IMR-90 (cell line): ENCODE results near the gene RBP5. TPM values are rescaled to one million over a fixed set of nuclear protein-coding genes. Genes with fewer than 3 reads are reported as not detected.

Experiments used
- ATAC-seq: fragments of 200-7000 bp; cut with Tn5 transposase; 2 replicates; pipeline ENCODE4 v1.9.1; 2020; ENCODE audit warnings: low read depth, mild to moderate bottlenecking, moderate library complexity
- BruUV-seq: library from RNA; stranded (reverse); fragments of 400-500 nt; replicated peaks from 2 replicates; lab custom pipeline; 2021; lab: Mats Ljungman, UMichigan
- CTCF ChIA-PET: fragments of 300-600 bp; formaldehyde crosslinking; extraction: SDS; loops from one replicate; lab custom pipeline; 2021; ENCODE audit warnings: antibody characterized with exemption; lab: Yijun Ruan, JAX
- POLR2A ChIA-PET: fragments of 300-600 bp; sonication (Branson Sonifier 250); formaldehyde crosslinking; loops from one replicate; lab custom pipeline; 2022; ENCODE audit warnings: antibody characterized with exemption; ENCODE audit not compliant: unreplicated experiment; lab: Charles Lee
- DNase-seq: peaks from one replicate; pipeline ENCODE4 v3.0.0; 2013
- H2AFZ ChIP-seq: replicated peaks from 2 replicates; pipeline ENCODE3; 2013; ENCODE audit warnings: low read length, mild to moderate bottlenecking; ENCODE audit not compliant: poor library complexity
- H2AK5ac ChIP-seq: 2 replicates; pipeline ENCODE4 v1.6.1; 2013; ENCODE audit warnings: low read depth, low read length, inconsistent platforms
- H2AK9ac ChIP-seq: replicated peaks from 2 replicates; pipeline ENCODE3; 2013; ENCODE audit warnings: mild to moderate bottlenecking, low read depth, low read length, moderate library complexity; ENCODE audit not compliant: poor library complexity
- H2BK120ac ChIP-seq: 2 replicates; pipeline ENCODE4 v1.6.1; 2013; ENCODE audit warnings: low read depth, low read length, inconsistent platforms
- H2BK15ac ChIP-seq: 3 replicates; pipeline ENCODE4 v1.6.1; 2013; ENCODE audit warnings: low read depth, low read length, inconsistent platforms
- H2BK20ac ChIP-seq: 2 replicates; pipeline ENCODE4 v1.6.1; 2013; ENCODE audit warnings: low read depth, mild to moderate bottlenecking, inconsistent platforms, low read length, moderate library complexity
- H2BK5ac ChIP-seq: 2 replicates; pipeline ENCODE4 v1.6.1; 2013; ENCODE audit warnings: mild to moderate bottlenecking, low read depth, low read length, inconsistent platforms; ENCODE audit not compliant: poor library complexity, severe bottlenecking
- H3K14ac ChIP-seq: replicated peaks from 2 replicates; pipeline ENCODE4 v1.6.1; 2013; ENCODE audit warnings: low read depth, low read length, inconsistent platforms
- H3K18ac ChIP-seq: 2 replicates; pipeline ENCODE4 v1.6.1; 2013; ENCODE audit warnings: low read depth, low read length, control low read depth
- H3K23ac ChIP-seq: 2 replicates; pipeline ENCODE4 v1.6.1; 2013; ENCODE audit warnings: low read depth, low read length, inconsistent platforms
- H3K27ac ChIP-seq: 2 replicates; pipeline ENCODE4 v1.5.1; 2013; ENCODE audit warnings: mild to moderate bottlenecking, control low read depth, low read length; ENCODE audit not compliant: insufficient read depth
- H3K27me3 ChIP-seq: 2 replicates; pipeline ENCODE4 v1.6.1; 2013; ENCODE audit warnings: low read length; ENCODE audit not compliant: control insufficient read depth, insufficient read depth
- H3K36me3 ChIP-seq: 2 replicates; pipeline ENCODE4 v1.6.1; 2013; ENCODE audit warnings: low read length, mixed read lengths; ENCODE audit not compliant: control insufficient read depth, insufficient read depth
- H3K4ac ChIP-seq: 2 replicates; pipeline ENCODE4 v1.6.1; 2013; ENCODE audit warnings: low read depth, low read length, inconsistent platforms
- H3K4me1 ChIP-seq: 2 replicates; pipeline ENCODE4 v1.6.1; 2013; ENCODE audit warnings: low read length, mixed read lengths; ENCODE audit not compliant: control insufficient read depth, insufficient read depth
- H3K4me2 ChIP-seq: 2 replicates; pipeline ENCODE4 v1.6.1; 2013; ENCODE audit warnings: low read depth, mild to moderate bottlenecking, control low read depth, low read length, moderate library complexity
- H3K4me3 ChIP-seq: 2 replicates; pipeline ENCODE4 v1.5.1; 2013; ENCODE audit warnings: low read depth, mild to moderate bottlenecking, control low read depth, low read length, moderate library complexity; ENCODE audit not compliant: insufficient read depth
- H3K56ac ChIP-seq: 2 replicates; pipeline ENCODE4 v1.6.1; 2013; ENCODE audit warnings: low read length, inconsistent platforms; ENCODE audit not compliant: insufficient read depth; ENCODE audit errors: extremely low read depth
- H3K79me1 ChIP-seq, 2 experiments: 2 replicates each; pipeline ENCODE4 v1.6.1; 2013; ENCODE audit warnings: low read length in 2 of 2, inconsistent platforms in 1 of 2, low read depth in 1 of 2
- H3K9ac ChIP-seq: 2 replicates; pipeline ENCODE4 v1.6.1; 2013; ENCODE audit warnings: low read depth, low read length, control low read depth
- H3K9me1 ChIP-seq: 2 replicates; pipeline ENCODE4 v1.6.1; 2013; ENCODE audit warnings: low read length, inconsistent platforms; ENCODE audit not compliant: insufficient read depth
- H3K9me3 ChIP-seq: 2 replicates; pipeline ENCODE4 v1.6.1; 2013; ENCODE audit warnings: low read length; ENCODE audit not compliant: control insufficient read depth, insufficient read depth
- H4K20me1 ChIP-seq: 2 replicates; pipeline ENCODE4 v1.6.1; 2013; ENCODE audit warnings: low read length, inconsistent platforms; ENCODE audit not compliant: insufficient read depth
- H4K5ac ChIP-seq: 2 replicates; pipeline ENCODE4 v1.6.1; 2013; ENCODE audit warnings: mild to moderate bottlenecking, low read depth, low read length, control low read depth
- H4K8ac ChIP-seq, 2 experiments: 2 replicates each; pipeline ENCODE4 v1.6.1; 2013; ENCODE audit warnings: low read depth in 2 of 2, low read length in 2 of 2, control low read depth in 1 of 2, inconsistent platforms in 1 of 2
- H4K91ac ChIP-seq: 2 replicates; pipeline ENCODE4 v1.6.1; 2013; ENCODE audit warnings: low read depth, low read length, inconsistent platforms; ENCODE audit not compliant: insufficient read depth
- ELK1 ChIP-seq: fragments of 150-350 bp; IDR thresholded peaks from 2 replicates; pipeline ENCODE4 v1.6.1; 2016; ENCODE audit warnings: low read depth, mild to moderate bottlenecking, low read length, moderate library complexity, borderline replicate concordance
- MAFK ChIP-seq: IDR thresholded peaks from 2 replicates; pipeline ENCODE4 v1.6.1; 2012; ENCODE audit warnings: low read depth, low read length, improper control_type of control experiment
- POLR2A ChIP-seq: IDR thresholded peaks from 2 replicates; pipeline ENCODE4 v1.6.1; 2012; ENCODE audit warnings: mild to moderate bottlenecking, low read depth, low read length
- RFX5 ChIP-seq: IDR thresholded peaks from 2 replicates; pipeline ENCODE4 v1.8.0; 2012; ENCODE audit warnings: low read depth, mild to moderate bottlenecking, low read length, moderate library complexity
- WGBS, 2 experiments: methylation state at CpG; one replicate each; pipeline versions ENCODE4 v1.1.5 to v1.1.7; 2013; ENCODE audit warnings: missing lambda C conversion rate in 2 of 2; ENCODE audit not compliant: insufficient read length in 1 of 2; ENCODE audit errors: extremely low coverage in 2 of 2; 5-methylcytosine and 5-hydroxymethylcytosine counted together
- dilution Hi-C: fragments of 300-500 bp; cut with HindIII; formaldehyde crosslinking; loops from one replicate; pipeline ENCODE4 v1.14.3; 2018; ENCODE audit warnings: low sequenced_read_pairs; ENCODE audit not compliant: unreplicated experiment
- in situ Hi-C: fragments of 300-500 bp; cut with MboI; formaldehyde crosslinking; loops from 3 replicates; pipeline ENCODE4 v1.14.3; 2019; ENCODE audit warnings: low sequenced_read_pairs, inconsistent platforms, mixed read lengths
- intact Hi-C: fragments of 100-400 bp; cut with micrococcal nuclease; formaldehyde crosslinking; loops from 2 replicates; pipeline ENCODE4 v1.10.0; 2022
- polyA plus RNA-seq, 3 experiments: library from polyadenylated mRNA; depleted of rRNA; stranded (reverse); fragments of >200 nt; gene quantifications; 2 replicates each; pipeline ENCODE4 v1.2.3, GENCODE V29; 2012; ENCODE audit warnings: low replicate concordance in 1 of 3
- total RNA-seq: library from RNA; depleted of rRNA; stranded (reverse); fragments of >200 nt; gene quantifications from 2 replicates; pipeline ENCODE4 v1.2.3, GENCODE V29; 2012

RBP5 gene
- total and polyA plus RNA-seq, 2 of the 4 experiments (the other 2 are of a cell fraction), result 0.15 TPM; not detected in 1

GRCh38 chr12:7143564-7143963 lies 14.9 kb upstream of the RBP5 start:
- TF ChIP-seq POLR2A, result no peak
- no peak for TF ChIP-seq RFX5
- TF ChIP-seq MAFK, result no peak
- TF ChIP-seq ELK1, result no peak
- H3K36me3 ChIP-seq, result peaks cover 35% of the 10 kb centered on the region
- WGBS, 2 experiments, result 100% methylated on average over 2 of the region's 7 CpGs; no CpG with 5 or more reads in 1 of the 2 experiments
- POLR2A ChIA-PET, result no interaction called here
- intact Hi-C loops (no loop called here), dilution Hi-C loops (no loop called here), in situ Hi-C loops (no loop called here)
- H3K9me1 ChIP-seq, result no peaks in the 10 kb centered on the region
- H3K27ac ChIP-seq, result no peak overlapping the region
- DNase-seq (no peak), ATAC-seq (no peak)
- no peaks in the 10 kb centered on the region for H3K9me3 ChIP-seq
- no peak overlapping the region for H3K14ac ChIP-seq
- H3K9ac ChIP-seq, result no peak overlapping the region
- no peak overlapping the region for H2AFZ ChIP-seq
- H3K4me1 ChIP-seq, result peaks cover 2% of the 10 kb centered on the region; the same call in 1 of the 2 replicates
- no peak overlapping the region for H4K91ac ChIP-seq
- no peak overlapping the region for H2BK120ac ChIP-seq
- H3K4me2 ChIP-seq, result no peak overlapping the region
- no peak overlapping the region for H2AK5ac ChIP-seq
- no peak overlapping the region for H3K4me3 ChIP-seq
- H4K5ac ChIP-seq, result no peak overlapping the region
- no peaks in the 10 kb centered on the region for H3K27me3 ChIP-seq
- no peak overlapping the region for H3K4ac ChIP-seq
- H2AK9ac ChIP-seq, result no peak overlapping the region
- 0 out of 2 replicates have a peak, but pooled peaks cover 3% of the 10 kb centered on the region for H4K20me1 ChIP-seq
- no TSS peak for BruUV-seq
- no peak overlapping the region for H2BK15ac ChIP-seq
- no peaks in the 10 kb centered on the region for H3K79me1 ChIP-seq
- H2BK5ac ChIP-seq, result no peak overlapping the region
- no peak overlapping the region for H4K8ac ChIP-seq
- CTCF ChIA-PET, result no interaction called here
- H2BK20ac ChIP-seq, result no peak overlapping the region
- H3K56ac ChIP-seq, result no peak overlapping the region
- H3K23ac ChIP-seq, result no peak overlapping the region
- H3K18ac ChIP-seq, result no peak overlapping the region
